Panc1 (cell line): Measurements from ENCODE around the gene NIF3L1. TPM values are rescaled to one million over a fixed set of nuclear protein-coding genes. Genes with fewer than 3 reads are reported as not detected.

Experiments used
- ATAC-seq: fragments of 200-7000 bp; cut with Tn5 transposase; 2 replicates; pipeline ENCODE4 v1.9.1; 2020; ENCODE audit warnings: mild to moderate bottlenecking, moderate library complexity
- BruUV-seq: library from RNA; stranded (reverse); fragments of 400-500 nt; replicated peaks from 2 replicates; lab custom pipeline; 2021; lab: Mats Ljungman, UMichigan
- CTCF ChIA-PET: fragments of 300-600 bp; sonication (Branson Sonifier 250); formaldehyde crosslinking; loops from one replicate; lab custom pipeline; 2022; ENCODE audit warnings: antibody characterized with exemption; lab: Charles Lee
- POLR2A ChIA-PET: fragments of 300-600 bp; sonication (Branson Sonifier 250); formaldehyde crosslinking; loops from one replicate; lab custom pipeline; 2022; ENCODE audit warnings: antibody characterized with exemption; lab: Charles Lee
- DNase-seq: peaks from one replicate; pipeline ENCODE4 v3.0.0-alpha.2; 2010; ENCODE audit warnings: low read depth, low spot score
- H3K27ac ChIP-seq: 2 replicates; pipeline ENCODE4 v1.5.1; 2011; ENCODE audit warnings: mild to moderate bottlenecking, low read length, inconsistent platforms
- H3K27me3 ChIP-seq: fragments of 200-500 bp; sonication (Bioruptor generic); 2 replicates; pipeline ENCODE4 v1.6.0; 2014; ENCODE audit warnings: low read length, inconsistent platforms; ENCODE audit not compliant: control insufficient read depth, insufficient read depth
- H3K36me3 ChIP-seq: fragments of 200-500 bp; sonication (Bioruptor generic); 2 replicates; pipeline ENCODE4 v1.5.1; 2014; ENCODE audit warnings: inconsistent platforms, mild to moderate bottlenecking, low read length, moderate library complexity; ENCODE audit not compliant: control insufficient read depth, insufficient read depth
- H3K4me1 ChIP-seq: 2 replicates; pipeline ENCODE4 v1.5.1; 2011; ENCODE audit warnings: inconsistent platforms, mild to moderate bottlenecking, low read length, moderate library complexity; ENCODE audit not compliant: control insufficient read depth, insufficient read depth
- H3K4me3 ChIP-seq, 2 experiments: 2 replicates each; pipeline ENCODE4 v1.5.1; 2011 to 2012; ENCODE audit warnings: low read depth in 2 of 2, low read length in 2 of 2, mild to moderate bottlenecking in 2 of 2, inconsistent platforms in 1 of 2, moderate library complexity in 1 of 2
- H3K9me3 ChIP-seq: fragments of 200-500 bp; sonication (Bioruptor generic); 2 replicates; pipeline ENCODE4 v1.5.1; 2014; ENCODE audit warnings: low read depth, mild to moderate bottlenecking, inconsistent platforms, low read length, moderate library complexity; ENCODE audit not compliant: control insufficient read depth, insufficient read depth
- POLR2AphosphoS5 ChIP-seq: IDR thresholded peaks from 2 replicates; pipeline ENCODE4 v1.6.1; 2012; ENCODE audit warnings: mild to moderate bottlenecking, low read depth, low read length, moderate library complexity
- REST ChIP-seq, 2 experiments: IDR thresholded peaks; 2 replicates each; pipeline ENCODE4 v1.6.1; 2011 to 2012; ENCODE audit warnings: low read depth in 2 of 2, control low read depth in 1 of 2, low read length in 1 of 2, mild to moderate bottlenecking in 1 of 2, moderate library complexity in 1 of 2; ENCODE audit not compliant: insufficient read depth in 1 of 2
- SIN3A ChIP-seq: IDR thresholded peaks from 2 replicates; pipeline ENCODE4 v1.6.1; 2012; ENCODE audit warnings: low read depth, mild to moderate bottlenecking, low read length, moderate library complexity, borderline replicate concordance; ENCODE audit not compliant: insufficient read depth
- TCF7L2 ChIP-seq: IDR thresholded peaks from 2 replicates; pipeline ENCODE4 v1.6.1; 2011; ENCODE audit warnings: mild to moderate bottlenecking, low read depth, low read length, inconsistent platforms
- in situ Hi-C: cut with HindIII; loops from 2 replicates; pipeline ENCODE4 v1.10.0; 2016; ENCODE audit warnings: low sequenced_read_pairs, low pct_unique_long_range_greater_than_20kb
- intact Hi-C: fragments of 100-400 bp; cut with micrococcal nuclease; formaldehyde crosslinking; loops from one replicate; pipeline ENCODE4 v1.10.0; 2022; ENCODE audit not compliant: unreplicated experiment
- total RNA-seq: library from RNA; stranded (reverse); gene quantifications from one replicate; pipeline ENCODE4 v1.2.1, GENCODE V29; 2021; ENCODE audit not compliant: unreplicated experiment
- TF ChIP-seq, protein P1 (sequence below): fragments of 450-650 bp; IDR thresholded peaks from 2 replicates; pipeline ENCODE4 v1.5.1; 2017; ENCODE audit warnings: mild to moderate bottlenecking

The NIF3L1 gene
- total RNA-seq, 1 experiment from 2014 or later = 37.4 TPM

DNA sequence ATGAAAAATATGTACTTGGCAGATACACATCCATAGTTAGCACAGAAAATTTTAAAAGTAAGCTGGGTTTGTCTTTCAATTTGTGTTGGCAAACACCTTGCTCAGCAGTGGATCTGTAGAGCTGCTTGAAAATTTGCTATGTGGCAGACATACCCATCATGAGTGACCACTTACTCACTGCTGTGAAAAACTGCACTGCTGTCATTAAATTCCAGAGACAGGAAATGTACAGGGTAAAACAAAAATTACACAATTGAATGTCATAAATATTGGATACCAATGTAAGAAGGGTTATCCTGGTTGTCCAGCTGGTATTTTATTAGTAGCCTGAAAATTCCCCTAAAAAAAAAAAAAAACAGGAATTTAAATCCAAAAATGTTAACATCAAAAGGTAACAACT is 24.5 kb downstream of the NIF3L1 start:
- in situ Hi-C loops = no loop called here
- TF ChIP-seq SIN3A = no peak
- TF ChIP-seq REST (IDR thresholded peaks at IDR 0.05; ENCODE audit: insufficient read depth in 1 of 2, low read depth in 2 of 2, low read length in 1 of 2) = no peak
- no peak overlapping the region for H3K27ac ChIP-seq
- H3K36me3 ChIP-seq = peaks cover 39% of the 10 kb centered on the region
- ChIA-PET CTCF (interaction anchor here (0.7 kb wide), 1 partner anchor 197 kb away, joined by 7 read pairs; no protein-coding TSS in a partner anchor), POLR2A (no interaction called here)
- H3K9me3 ChIP-seq = no peaks in the 10 kb centered on the region
- H3K4me3 ChIP-seq = no peak overlapping the region
- intact Hi-C loops = no loop called here
- no peaks in the 10 kb centered on the region for H3K27me3 ChIP-seq
- BruUV-seq = no TSS peak
- DNase-seq (no peak), ATAC-seq (no peak)
- H3K4me1 ChIP-seq = no peaks in the 10 kb centered on the region

DNA sequence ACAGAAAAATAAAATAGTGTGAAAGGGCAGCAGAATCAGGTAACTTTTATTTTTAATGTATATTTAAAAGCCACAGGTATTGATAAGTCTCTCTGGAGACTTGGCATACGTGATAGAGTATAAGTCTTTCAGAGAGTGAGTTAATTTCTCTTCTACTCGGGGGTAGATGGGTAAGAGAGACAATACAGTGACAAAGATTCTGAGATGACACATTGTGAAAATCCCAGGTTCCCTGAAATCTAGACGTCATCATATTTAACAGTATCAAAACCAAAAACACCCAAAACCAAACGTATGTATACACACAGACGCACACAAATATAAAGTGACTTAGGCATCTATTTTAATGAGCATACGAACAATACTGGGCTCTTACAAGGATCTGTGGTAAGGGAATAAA is 33.3 kb downstream of the NIF3L1 start:
- H3K4me3 ChIP-seq = no peak overlapping the region
- H3K9me3 ChIP-seq = no peaks in the 10 kb centered on the region
- H3K4me1 ChIP-seq = no peaks in the 10 kb centered on the region
- in situ Hi-C loops (no loop called here), intact Hi-C loops (no loop called here)
- DNase-seq = no peak
- ATAC-seq = no peak
- H3K27ac ChIP-seq = no peak overlapping the region
- POLR2A ChIA-PET = no interaction called here
- H3K36me3 ChIP-seq = peaks cover 34% of the 10 kb centered on the region
- no peak for TF ChIP-seq POLR2AphosphoS5
- TF ChIP-seq SIN3A = no peak
- no peak for TF ChIP-seq REST (IDR thresholded peaks at IDR 0.05; ENCODE audit: insufficient read depth in 1 of 2, low read depth in 2 of 2, low read length in 1 of 2)
- TF ChIP-seq, protein P1, sequence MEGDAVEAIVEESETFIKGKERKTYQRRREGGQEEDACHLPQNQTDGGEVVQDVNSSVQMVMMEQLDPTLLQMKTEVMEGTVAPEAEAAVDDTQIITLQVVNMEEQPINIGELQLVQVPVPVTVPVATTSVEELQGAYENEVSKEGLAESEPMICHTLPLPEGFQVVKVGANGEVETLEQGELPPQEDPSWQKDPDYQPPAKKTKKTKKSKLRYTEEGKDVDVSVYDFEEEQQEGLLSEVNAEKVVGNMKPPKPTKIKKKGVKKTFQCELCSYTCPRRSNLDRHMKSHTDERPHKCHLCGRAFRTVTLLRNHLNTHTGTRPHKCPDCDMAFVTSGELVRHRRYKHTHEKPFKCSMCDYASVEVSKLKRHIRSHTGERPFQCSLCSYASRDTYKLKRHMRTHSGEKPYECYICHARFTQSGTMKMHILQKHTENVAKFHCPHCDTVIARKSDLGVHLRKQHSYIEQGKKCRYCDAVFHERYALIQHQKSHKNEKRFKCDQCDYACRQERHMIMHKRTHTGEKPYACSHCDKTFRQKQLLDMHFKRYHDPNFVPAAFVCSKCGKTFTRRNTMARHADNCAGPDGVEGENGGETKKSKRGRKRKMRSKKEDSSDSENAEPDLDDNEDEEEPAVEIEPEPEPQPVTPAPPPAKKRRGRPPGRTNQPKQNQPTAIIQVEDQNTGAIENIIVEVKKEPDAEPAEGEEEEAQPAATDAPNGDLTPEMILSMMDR = no peak
- no peak for TF ChIP-seq TCF7L2
- no TSS peak for BruUV-seq
- CTCF ChIA-PET = interaction anchor here (0.7 kb wide), 1 partner anchor 310 kb away, joined by 7 read pairs; no protein-coding TSS in a partner anchor
- no peaks in the 10 kb centered on the region for H3K27me3 ChIP-seq
